A673 (cell line): Measurements from ENCODE around the gene BLOC1S5.

Source experiments
- CTCF ChIP-seq: fragments of 300-800, 200-600 bp; sonication (generic); conservative IDR thresholded peaks from 2 replicates; pipeline ENCODE4 v1.5.1; 2017; ENCODE audit warnings: low read depth, mild to moderate bottlenecking, antibody characterized with exemption, low read length, moderate library complexity, mixed read lengths
- EZH2 ChIP-seq: fragments of 200-600 bp; sonication (generic); IDR thresholded peaks from 2 replicates; pipeline ENCODE4 v1.6.1; 2017; ENCODE audit warnings: borderline replicate concordance, low read depth, mild to moderate bottlenecking, mixed read lengths, antibody characterized with exemption, low read length; ENCODE audit not compliant: poor library complexity, severe bottlenecking

- TF ChIP-seq CTCF, result no peak
- TF ChIP-seq EZH2, result no peak
These were observed 65.0 kb downstream of the BLOC1S5 start for GRCh38 chr6:7999201-7999600.
